Neural cell (in vitro differentiated cells): ENCODE measurements around the gene NMT1.

Experiments
- EZH2 ChIP-seq: fragments of 200-600, 300-800 bp; shearing (Covaris generic), sonication (generic); IDR thresholded peaks from 2 replicates; pipeline ENCODE4 v1.6.1; 2014; ENCODE audit warnings: antibody characterized with exemption, low read length, borderline replicate concordance, mild to moderate bottlenecking; ENCODE audit not compliant: insufficient read depth, poor library complexity, severe bottlenecking
- POLR2AphosphoS5 ChIP-seq: IDR thresholded peaks from 2 replicates; pipeline ENCODE4 v1.6.1; 2012
- TAF1 ChIP-seq: IDR thresholded peaks from 2 replicates; pipeline ENCODE4 v1.6.1; 2012; ENCODE audit warnings: low read depth
- TF ChIP-seq, protein P1 (sequence below): fragments of 450-650 bp; IDR thresholded peaks from 2 replicates; pipeline ENCODE4 v1.5.1; 2014; ENCODE audit warnings: antibody characterized with exemption, mild to moderate bottlenecking, moderate library complexity; ENCODE audit not compliant: poor library complexity, severe bottlenecking

DNA sequence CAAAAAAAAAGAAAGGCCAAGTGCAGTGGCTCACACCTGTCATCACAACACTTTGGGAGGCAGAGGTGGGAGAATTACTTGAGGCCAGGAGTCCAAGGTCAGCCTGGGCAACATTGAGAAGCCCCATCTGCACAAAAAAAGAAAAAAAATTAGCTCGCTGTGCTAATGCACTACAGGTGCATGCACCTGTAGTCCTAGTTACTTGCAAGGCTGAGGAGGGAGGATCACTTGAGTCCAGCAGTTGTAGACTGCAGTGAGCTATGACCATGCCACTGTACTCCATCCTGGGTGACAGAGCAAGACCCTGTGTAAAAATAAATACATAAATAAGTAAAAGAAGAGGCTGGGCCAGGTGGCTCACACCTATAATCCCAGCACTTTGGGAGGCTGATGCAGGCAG, 49.4 kb upstream of the NMT1 start:
- TF ChIP-seq, protein P1, sequence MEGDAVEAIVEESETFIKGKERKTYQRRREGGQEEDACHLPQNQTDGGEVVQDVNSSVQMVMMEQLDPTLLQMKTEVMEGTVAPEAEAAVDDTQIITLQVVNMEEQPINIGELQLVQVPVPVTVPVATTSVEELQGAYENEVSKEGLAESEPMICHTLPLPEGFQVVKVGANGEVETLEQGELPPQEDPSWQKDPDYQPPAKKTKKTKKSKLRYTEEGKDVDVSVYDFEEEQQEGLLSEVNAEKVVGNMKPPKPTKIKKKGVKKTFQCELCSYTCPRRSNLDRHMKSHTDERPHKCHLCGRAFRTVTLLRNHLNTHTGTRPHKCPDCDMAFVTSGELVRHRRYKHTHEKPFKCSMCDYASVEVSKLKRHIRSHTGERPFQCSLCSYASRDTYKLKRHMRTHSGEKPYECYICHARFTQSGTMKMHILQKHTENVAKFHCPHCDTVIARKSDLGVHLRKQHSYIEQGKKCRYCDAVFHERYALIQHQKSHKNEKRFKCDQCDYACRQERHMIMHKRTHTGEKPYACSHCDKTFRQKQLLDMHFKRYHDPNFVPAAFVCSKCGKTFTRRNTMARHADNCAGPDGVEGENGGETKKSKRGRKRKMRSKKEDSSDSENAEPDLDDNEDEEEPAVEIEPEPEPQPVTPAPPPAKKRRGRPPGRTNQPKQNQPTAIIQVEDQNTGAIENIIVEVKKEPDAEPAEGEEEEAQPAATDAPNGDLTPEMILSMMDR, result no peak
- TF ChIP-seq EZH2, result no peak
- TF ChIP-seq POLR2AphosphoS5, result no peak
- TF ChIP-seq TAF1, result no peak
